H9 (cell line): ENCODE data around the gene MGAT4A. TPM values are rescaled to one million over a fixed set of nuclear protein-coding genes. Genes with fewer than 3 reads are reported as not detected.

Experiments used
- DNase-seq: peaks from one replicate; pipeline ENCODE4 v3.0.0-alpha.2; 2017
- H2AFZ ChIP-seq: one replicate; pipeline ENCODE4 v1.6.1; 2013; ENCODE audit warnings: mild to moderate bottlenecking, low read length, control low read depth, moderate library complexity
- H2AK5ac ChIP-seq: 2 replicates; pipeline ENCODE4 v1.6.1; 2013; ENCODE audit warnings: low read length, control low read depth, mixed read lengths; ENCODE audit not compliant: insufficient read length
- H2BK120ac ChIP-seq: one replicate; pipeline ENCODE4 v1.6.1; 2013; ENCODE audit warnings: low read depth, mild to moderate bottlenecking, low read length, control low read depth, inconsistent platforms; ENCODE audit not compliant: poor library complexity, severe bottlenecking
- H2BK12ac ChIP-seq: 2 replicates; pipeline ENCODE4 v1.6.1; 2013; ENCODE audit warnings: low read length, control low read depth, mixed read lengths, low read depth; ENCODE audit not compliant: insufficient read length
- H2BK15ac ChIP-seq: 2 replicates; pipeline ENCODE4 v1.6.1; 2013; ENCODE audit warnings: low read depth, low read length, control low read depth
- H2BK20ac ChIP-seq: one replicate; pipeline ENCODE4 v1.6.1; 2013; ENCODE audit warnings: low read depth, mild to moderate bottlenecking, low read length, control low read depth, inconsistent platforms; ENCODE audit not compliant: poor library complexity, severe bottlenecking
- H2BK5ac ChIP-seq: 2 replicates; pipeline ENCODE4 v1.6.1; 2013; ENCODE audit warnings: low read length, control low read depth, mixed read lengths; ENCODE audit not compliant: insufficient read length
- H3K14ac ChIP-seq: 2 replicates; pipeline ENCODE4 v1.6.1; 2013; ENCODE audit warnings: low read length, control low read depth; ENCODE audit not compliant: insufficient read depth
- H3K18ac ChIP-seq: 2 replicates; pipeline ENCODE4 v1.6.1; 2013; ENCODE audit warnings: low read depth, mild to moderate bottlenecking, mixed read lengths, low read length, control low read depth; ENCODE audit not compliant: insufficient read length
- H3K23ac ChIP-seq: 2 replicates; pipeline ENCODE4 v1.6.1; 2013; ENCODE audit warnings: low read length, control low read depth, mixed read lengths, low read depth; ENCODE audit not compliant: insufficient read length
- H3K23me2 ChIP-seq: 2 replicates; pipeline ENCODE4 v1.6.1; 2013; ENCODE audit warnings: low read depth, mild to moderate bottlenecking, mixed read lengths, low read length, control low read depth; ENCODE audit not compliant: insufficient read length, poor library complexity, severe bottlenecking
- H3K27ac ChIP-seq: 2 replicates; pipeline ENCODE4 v1.5.1; 2013; ENCODE audit warnings: low read length, control low read depth, mixed read lengths, low read depth; ENCODE audit not compliant: insufficient read length
- H3K27me3 ChIP-seq: 2 replicates; pipeline ENCODE4 v1.6.1; 2013; ENCODE audit warnings: low read length, control low read depth, inconsistent platforms; ENCODE audit not compliant: insufficient read depth
- H3K4ac ChIP-seq: 2 replicates; pipeline ENCODE4 v1.6.1; 2013; ENCODE audit warnings: low read depth, mild to moderate bottlenecking, control low read depth, inconsistent platforms, low read length, moderate library complexity
- H3K4me1 ChIP-seq: 2 replicates; pipeline ENCODE4 v1.6.1; 2013; ENCODE audit warnings: low read length, control low read depth, inconsistent platforms; ENCODE audit not compliant: insufficient read depth
- H3K4me2 ChIP-seq: 2 replicates; pipeline ENCODE4 v1.6.1; 2013; ENCODE audit warnings: low read length, control low read depth, mixed read lengths; ENCODE audit not compliant: insufficient read length, insufficient read depth
- H3K56ac ChIP-seq: 2 replicates; pipeline ENCODE4 v1.6.1; 2013; ENCODE audit warnings: low read depth, mild to moderate bottlenecking, mixed read lengths, low read length, control low read depth; ENCODE audit not compliant: insufficient read length
- H3K79me1 ChIP-seq: 2 replicates; pipeline ENCODE4 v1.6.1; 2013; ENCODE audit warnings: low read depth, mild to moderate bottlenecking, moderate library complexity, low read length, control low read depth, inconsistent platforms; ENCODE audit not compliant: insufficient read depth, poor library complexity, severe bottlenecking
- H3K79me2 ChIP-seq: 2 replicates; pipeline ENCODE4 v1.6.1; 2013; ENCODE audit warnings: low read length, control low read depth, inconsistent platforms; ENCODE audit not compliant: insufficient read depth
- H3K9ac ChIP-seq: 2 replicates; pipeline ENCODE4 v1.6.1; 2013; ENCODE audit warnings: low read length, control low read depth, mixed read lengths; ENCODE audit not compliant: insufficient read length; ENCODE audit errors: extremely low read depth
- H3K9me3 ChIP-seq: one replicate; pipeline ENCODE4 v1.6.1; 2013; ENCODE audit warnings: low read depth, low read length, inconsistent platforms; ENCODE audit not compliant: control insufficient read depth
- H3T11ph ChIP-seq: one replicate; pipeline ENCODE4 v1.6.1; 2013; ENCODE audit warnings: mild to moderate bottlenecking, low read length, control low read depth, inconsistent platforms
- H4K20me1 ChIP-seq: one replicate; pipeline ENCODE4 v1.6.1; 2013; ENCODE audit not compliant: control insufficient read depth, insufficient read length, insufficient read depth
- H4K5ac ChIP-seq: 2 replicates; pipeline ENCODE4 v1.6.1; 2013; ENCODE audit warnings: low read depth, mild to moderate bottlenecking, mixed read lengths, low read length, control low read depth; ENCODE audit not compliant: insufficient read length
- H4K8ac ChIP-seq: replicated peaks from 2 replicates; pipeline ENCODE4 v1.6.1; 2013; ENCODE audit warnings: low read length, control low read depth, mixed read lengths, low read depth; ENCODE audit not compliant: insufficient read length
- H4K91ac ChIP-seq: 2 replicates; pipeline ENCODE4 v1.6.1; 2013; ENCODE audit warnings: low read depth, mild to moderate bottlenecking, moderate library complexity, mixed read lengths, low read length, control low read depth; ENCODE audit not compliant: insufficient read length
- H3K27ac Mint-ChIP-seq, 3 experiments: 2 replicates in 2 of 3; 3 replicates in 1 of 3; pipeline ENCODE4 v1.8.0; 2020 to 2021; ENCODE audit warnings: mixed read lengths in 3 of 3, mild to moderate bottlenecking in 1 of 3, moderate library complexity in 1 of 3
- H3K27me3 Mint-ChIP-seq: 2 replicates; pipeline ENCODE4 v1.8.0; 2021; ENCODE audit warnings: low read depth, mild to moderate bottlenecking, moderate library complexity, mixed read lengths
- H3K36me3 Mint-ChIP-seq, 3 experiments: 2 replicates in 2 of 3; 3 replicates in 1 of 3; pipeline ENCODE4 v1.8.0; 2020 to 2021; ENCODE audit warnings: low read depth in 3 of 3, mixed read lengths in 3 of 3; ENCODE audit not compliant: insufficient read depth in 1 of 3
- H3K4me1 Mint-ChIP-seq, 2 experiments: 2 replicates each; pipeline ENCODE4 v1.8.0; 2020; ENCODE audit warnings: mixed read lengths in 2 of 2
- H3K4me3 Mint-ChIP-seq, 2 experiments: 2 replicates in 1 of 2; 3 replicates in 1 of 2; pipeline ENCODE4 v1.8.0; 2020 to 2021; ENCODE audit warnings: mild to moderate bottlenecking in 2 of 2, mixed read lengths in 2 of 2, moderate library complexity in 1 of 2
- H3K9me3 Mint-ChIP-seq, 2 experiments: 2 replicates in 1 of 2; 3 replicates in 1 of 2; pipeline ENCODE4 v1.8.0; 2020; ENCODE audit warnings: mild to moderate bottlenecking in 2 of 2, mixed read lengths in 2 of 2, moderate library complexity in 1 of 2
- WGBS: extraction: QIAGEN DNeasy Blood & Tissue Kit; methylation state at CpG from one replicate; pipeline ENCODE4 v1.1.7; 2013; ENCODE audit warnings: missing lambda C conversion rate, low lambda C conversion rate, mixed read lengths; ENCODE audit not compliant: insufficient read length; ENCODE audit errors: extremely low coverage; 5-methylcytosine and 5-hydroxymethylcytosine counted together
- total RNA-seq: library from RNA; stranded (reverse); gene quantifications from 2 replicates; pipeline ENCODE4 v1.2.1, GENCODE V29; 2021
- TF ChIP-seq, protein P1 (sequence below): fragments of 200-600 bp; sonication (generic); conservative IDR thresholded peaks from 3 replicates; pipeline ENCODE4 v1.8.0; 2021; ENCODE audit warnings: antibody characterized with exemption, mild to moderate bottlenecking

The MGAT4A gene
- total RNA-seq, 1 experiment from 2014 or later: 3.5 TPM

DNA sequence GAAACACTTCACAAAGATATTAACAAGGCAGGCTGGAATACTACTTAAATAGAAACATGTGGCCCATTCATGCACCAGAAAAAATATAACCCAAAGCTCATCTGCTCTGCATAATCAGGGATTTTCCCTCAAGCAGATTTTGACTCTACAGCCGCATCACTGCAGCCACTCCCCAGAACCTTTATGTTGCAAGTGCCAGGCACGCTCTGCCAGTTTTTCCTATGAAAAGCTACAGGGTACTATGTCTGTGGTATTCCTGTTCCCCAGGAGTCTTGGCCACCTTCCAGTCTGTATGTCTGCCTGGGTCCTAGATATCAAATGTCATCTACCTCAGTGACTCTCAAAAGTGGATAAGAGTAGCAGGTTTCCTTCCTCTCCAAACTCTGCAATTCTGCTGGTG lies 126.4 kb downstream of the MGAT4A start:
- no peak overlapping the region for H3K9ac ChIP-seq
- H3K23me2 ChIP-seq: peaks cover 14% of the 10 kb centered on the region
- no peak overlapping the region for H3K56ac ChIP-seq
- TF ChIP-seq, protein P1, sequence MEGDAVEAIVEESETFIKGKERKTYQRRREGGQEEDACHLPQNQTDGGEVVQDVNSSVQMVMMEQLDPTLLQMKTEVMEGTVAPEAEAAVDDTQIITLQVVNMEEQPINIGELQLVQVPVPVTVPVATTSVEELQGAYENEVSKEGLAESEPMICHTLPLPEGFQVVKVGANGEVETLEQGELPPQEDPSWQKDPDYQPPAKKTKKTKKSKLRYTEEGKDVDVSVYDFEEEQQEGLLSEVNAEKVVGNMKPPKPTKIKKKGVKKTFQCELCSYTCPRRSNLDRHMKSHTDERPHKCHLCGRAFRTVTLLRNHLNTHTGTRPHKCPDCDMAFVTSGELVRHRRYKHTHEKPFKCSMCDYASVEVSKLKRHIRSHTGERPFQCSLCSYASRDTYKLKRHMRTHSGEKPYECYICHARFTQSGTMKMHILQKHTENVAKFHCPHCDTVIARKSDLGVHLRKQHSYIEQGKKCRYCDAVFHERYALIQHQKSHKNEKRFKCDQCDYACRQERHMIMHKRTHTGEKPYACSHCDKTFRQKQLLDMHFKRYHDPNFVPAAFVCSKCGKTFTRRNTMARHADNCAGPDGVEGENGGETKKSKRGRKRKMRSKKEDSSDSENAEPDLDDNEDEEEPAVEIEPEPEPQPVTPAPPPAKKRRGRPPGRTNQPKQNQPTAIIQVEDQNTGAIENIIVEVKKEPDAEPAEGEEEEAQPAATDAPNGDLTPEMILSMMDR: no peak
- no peak overlapping the region for H4K91ac ChIP-seq
- H3K27me3 ChIP-seq: no peaks in the 10 kb centered on the region
- no peak overlapping the region for H3K14ac ChIP-seq
- H3K79me1 ChIP-seq: peaks cover 7% of the 10 kb centered on the region
- no peak for DNase-seq
- H3K18ac ChIP-seq: no peak overlapping the region
- Mint-ChIP-seq H3K36me3 (peaks cover 2 to 34% (median 30%) of the 10 kb centered on the region in 3 experiments; a peak in 5 of 7 replicates), H3K4me1 (peaks cover 13 to 15% of the 10 kb centered on the region in 2 experiments), H3K27ac (no peak overlapping the region), H3K9me3 (no peaks in the 10 kb centered on the region), H3K27me3 (no peaks in the 10 kb centered on the region), H3K4me3 (no peak overlapping the region)
- H3T11ph ChIP-seq: no peak overlapping the region
- no CpG with 5 or more reads among the region's 2 CpGs for WGBS
- no peak overlapping the region for H3K4ac ChIP-seq
- no peak overlapping the region for H2AK5ac ChIP-seq
- no peak overlapping the region for H4K5ac ChIP-seq
- H2BK120ac ChIP-seq: no peak overlapping the region
- no peaks in the 10 kb centered on the region for H3K9me3 ChIP-seq
- H3K4me2 ChIP-seq: no peak overlapping the region
- no peak overlapping the region for H2BK5ac ChIP-seq
- no peak overlapping the region for H2BK20ac ChIP-seq
- H3K23ac ChIP-seq: no peak overlapping the region
- peaks cover 4% of the 10 kb centered on the region for H4K20me1 ChIP-seq
- peaks cover 15% of the 10 kb centered on the region; the same call in 1 of the 2 replicates for H3K79me2 ChIP-seq
- H2BK12ac ChIP-seq: no peak overlapping the region
- no peak overlapping the region for H2BK15ac ChIP-seq
- no peak overlapping the region for H3K27ac ChIP-seq
- H2AFZ ChIP-seq: no peak overlapping the region
- no peak overlapping the region for H4K8ac ChIP-seq
- H3K4me1 ChIP-seq: no peaks in the 10 kb centered on the region; the same call in 1 of the 2 replicates
